CD4-positive, alpha-beta memory T cell (primary cell): ENCODE measurements around the gene PTGR2. TPM values are rescaled to one million over a fixed set of nuclear protein-coding genes. Genes with fewer than 3 reads are reported as not detected.

ENCODE experiments used
- CTCF ChIA-PET: fragments of 350-600 bp; sonication (Branson Sonifier 250); formaldehyde crosslinking; loops from one replicate; lab custom pipeline; 2021; ENCODE audit warnings: inconsistent platforms; ENCODE audit not compliant: partially characterized antibody; lab: Charles Lee
- POLR2A ChIA-PET: fragments of 350-600 bp; sonication (Branson Sonifier 250); formaldehyde crosslinking; loops from one replicate; lab custom pipeline; 2021; ENCODE audit not compliant: partially characterized antibody; lab: Charles Lee
- DNase-seq, 5 donors: peaks; one replicate each; pipeline versions ENCODE4 v3.0.0 to v3.0.0-alpha.2; 2020 to 2022; ENCODE audit warnings: mixed read lengths in 1 of 5
- H3K27ac ChIP-seq: one replicate; pipeline ENCODE4 v1.7.0; 2013; ENCODE audit warnings: low read depth, low read length
- H3K27me3 ChIP-seq: 2 replicates; pipeline ENCODE4 v1.7.0; 2013; ENCODE audit warnings: mild to moderate bottlenecking, low read length, moderate library complexity; ENCODE audit not compliant: insufficient read depth
- H3K36me3 ChIP-seq: 2 replicates; pipeline ENCODE4 v1.7.0; 2013; ENCODE audit warnings: mild to moderate bottlenecking, low read length, moderate library complexity; ENCODE audit not compliant: insufficient read depth
- H3K4me1 ChIP-seq: 2 replicates; pipeline ENCODE4 v1.7.0; 2013; ENCODE audit warnings: mild to moderate bottlenecking, low read length, moderate library complexity; ENCODE audit not compliant: insufficient read depth
- H3K4me3 ChIP-seq, 2 donors: one replicate each; pipeline ENCODE4 v1.7.0; 2013; ENCODE audit warnings: low read length in 2 of 2, mild to moderate bottlenecking in 1 of 2
- H3K9me3 ChIP-seq, 2 donors: one replicate each; pipeline ENCODE4 v1.7.0; 2013; ENCODE audit warnings: low read length in 2 of 2, control low read depth in 1 of 2; ENCODE audit not compliant: control insufficient read depth in 1 of 2
- H3K27ac Mint-ChIP-seq, 7 donors: one replicate each; pipeline ENCODE4 v1.8.0; 2020 to 2021; ENCODE audit warnings: mixed read lengths in 7 of 7, mild to moderate bottlenecking in 6 of 7, inconsistent platforms in 3 of 7, moderate library complexity in 3 of 7
- H3K27me3 Mint-ChIP-seq, 2 donors: one replicate each; pipeline ENCODE4 v1.8.0; 2020 to 2021; ENCODE audit warnings: mixed read lengths in 2 of 2
- H3K36me3 Mint-ChIP-seq, 2 donors: one replicate each; pipeline ENCODE4 v1.8.0; 2020 to 2021; ENCODE audit warnings: mixed read lengths in 2 of 2, inconsistent platforms in 1 of 2, mild to moderate bottlenecking in 1 of 2
- H3K4me1 Mint-ChIP-seq, 4 donors: one replicate each; pipeline ENCODE4 v1.8.0; 2020 to 2021; ENCODE audit warnings: mixed read lengths in 4 of 4, mild to moderate bottlenecking in 1 of 4
- H3K4me3 Mint-ChIP-seq, 8 donors: one replicate each; pipeline ENCODE4 v1.8.0; 2020 to 2021; ENCODE audit warnings: mixed read lengths in 8 of 8, mild to moderate bottlenecking in 7 of 8, moderate library complexity in 6 of 8, inconsistent platforms in 3 of 8
- H3K9me3 Mint-ChIP-seq, 8 donors: one replicate each; pipeline ENCODE4 v1.8.0; 2020 to 2021; ENCODE audit warnings: mixed read lengths in 8 of 8, mild to moderate bottlenecking in 5 of 8, inconsistent platforms in 3 of 8, moderate library complexity in 1 of 8
- intact Hi-C: fragments of 100-400 bp; cut with micrococcal nuclease; formaldehyde crosslinking; loops from one replicate; pipeline ENCODE4 v1.15.1; 2023
- polyA plus RNA-seq, 2 donors: library from polyadenylated mRNA; unstranded; fragments of 300-500 nt; fragmentation: Illumina TruSeq; gene quantifications; one replicate each; pipeline ENCODE4 v1.2.3, GENCODE V29; 2021
- total RNA-seq, 2 experiments: library from RNA; stranded (reverse); gene quantifications; one replicate each; pipeline ENCODE4 v1.2.3, GENCODE V29; 2021

Gene PTGR2
- total and polyA plus RNA-seq, 4 experiments from 2014 or later, result 2.3 to 5.0 (median 3.7) TPM

DNA sequence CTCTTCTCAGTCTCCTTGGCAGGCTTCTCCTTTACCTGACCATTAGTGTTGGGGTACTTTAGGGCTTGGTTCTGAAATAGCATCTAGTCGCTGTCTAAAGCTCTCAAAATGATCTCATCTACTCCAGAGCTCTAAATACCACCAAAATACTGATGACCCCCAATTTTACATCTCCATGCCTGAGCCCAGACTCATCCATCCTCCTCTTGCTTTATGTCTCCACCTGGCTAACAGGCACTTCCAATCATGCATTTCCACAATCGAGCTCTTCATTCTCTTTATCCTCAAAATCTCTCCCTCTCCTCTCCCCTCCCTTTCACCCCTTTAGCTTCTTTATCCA is 40.5 kb upstream of the PTGR2 start:
- intact Hi-C loops, result no loop called here
- H3K4me3 Mint-ChIP-seq, result no peak overlapping the region
- DNase-seq, result no peak
- H3K9me3 Mint-ChIP-seq, result no peaks in the 10 kb centered on the region
- H3K27me3 Mint-ChIP-seq, result peaks cover 0 to 7% of the 10 kb centered on the region in 2 donors
- peaks cover 0 to 2% (median under 1%) of the 10 kb centered on the region in 4 donors for H3K4me1 Mint-ChIP-seq
- ChIA-PET POLR2A (no interaction called here), CTCF (interaction anchor here (0.9 to 1.1 kb wide), 2 partner anchors 14 to 15 kb away, joined by 3 read pairs; no protein-coding TSS in a partner anchor)
- no peaks in the 10 kb centered on the region for H3K36me3 Mint-ChIP-seq
- Histone ChIP-seq H3K9me3 (no peaks in the 10 kb centered on the region), H3K27ac (no peak overlapping the region), H3K27me3 (no peaks in the 10 kb centered on the region), H3K4me1 (no peaks in the 10 kb centered on the region), H3K4me3 (no peak overlapping the region), H3K36me3 (no peaks in the 10 kb centered on the region)
- H3K27ac Mint-ChIP-seq, result peak overlapping the region in 1 of 7 donors; percentile 52

DNA sequence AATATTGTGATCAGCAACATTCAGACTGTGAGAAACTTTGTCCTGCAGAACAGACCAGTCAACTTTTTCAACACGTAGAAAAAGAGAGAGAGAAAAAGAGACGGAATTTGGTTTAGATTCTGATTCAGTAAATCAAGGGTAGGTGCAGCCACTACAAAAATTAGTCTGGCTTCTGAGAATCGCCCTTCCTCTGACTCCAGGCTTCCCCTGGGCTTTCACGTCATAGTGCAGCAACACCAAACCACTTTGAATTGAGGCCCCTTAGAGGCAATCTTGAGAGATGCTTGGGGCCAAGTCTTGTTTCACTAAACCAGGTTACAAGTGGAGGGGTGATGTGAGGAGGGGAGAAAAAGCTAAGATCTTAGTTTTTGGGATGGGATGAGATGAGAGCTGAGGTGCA is 37.5 kb upstream of the PTGR2 start:
- ChIA-PET POLR2A (no interaction called here), CTCF (no interaction called here)
- Histone ChIP-seq H3K4me3 (no peak overlapping the region), H3K27me3 (no peaks in the 10 kb centered on the region), H3K4me1 (no peaks in the 10 kb centered on the region), H3K9me3 (no peaks in the 10 kb centered on the region), H3K27ac (no peak overlapping the region), H3K36me3 (no peaks in the 10 kb centered on the region)
- DNase-seq, result no peak
- Mint-ChIP-seq H3K4me1 (peaks cover 0 to 2% (median under 1%) of the 10 kb centered on the region in 4 donors), H3K9me3 (no peaks in the 10 kb centered on the region), H3K27ac (peak overlapping the region in 1 of 7 donors; percentile 0), H3K27me3 (peaks cover 0 to 7% of the 10 kb centered on the region in 2 donors), H3K36me3 (no peaks in the 10 kb centered on the region), H3K4me3 (no peak overlapping the region)
- intact Hi-C loops, result no loop called here

DNA sequence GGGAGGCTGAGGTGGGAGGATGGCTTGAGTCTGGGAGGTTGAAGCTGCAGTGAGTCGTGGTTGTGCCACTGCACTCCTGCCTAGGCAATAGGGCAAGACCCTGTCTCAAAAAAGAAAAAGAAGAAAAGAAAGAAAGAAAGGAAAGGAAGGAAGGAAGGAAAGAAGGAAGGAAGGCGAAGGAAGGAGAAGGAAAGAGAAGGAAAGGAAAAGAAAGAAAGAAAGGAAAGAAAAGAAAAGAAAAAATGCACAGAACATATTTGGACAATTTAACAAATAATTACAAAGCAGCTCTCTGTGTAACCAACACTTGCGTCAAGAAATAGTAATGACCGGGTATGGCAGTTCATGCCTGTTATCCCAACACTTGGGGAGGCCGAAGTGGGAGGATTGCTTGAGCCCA is 35.8 kb upstream of the PTGR2 start:
- POLR2A ChIA-PET, result no interaction called here
- H3K27ac Mint-ChIP-seq, result no peak overlapping the region

DNA sequence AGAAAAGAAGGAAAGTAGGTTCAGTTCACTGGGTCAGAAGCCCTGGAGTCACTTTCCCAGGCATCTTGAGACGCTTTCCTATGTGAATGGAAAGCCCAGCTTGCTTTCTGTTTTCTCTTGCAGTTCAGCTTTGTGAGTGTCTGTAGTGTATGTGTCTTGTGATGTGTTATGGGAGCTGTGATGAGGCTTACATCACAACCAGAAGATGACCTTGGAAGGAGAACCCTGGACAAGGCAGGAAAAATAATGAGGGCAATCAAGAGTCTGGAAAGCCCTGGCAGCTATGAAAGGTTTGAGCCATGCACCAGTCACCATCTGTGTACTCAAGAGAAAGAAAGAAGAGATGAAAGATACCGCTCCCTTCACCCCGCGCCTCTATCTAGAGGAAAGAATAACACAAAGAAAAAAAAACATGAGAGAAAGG is 35.2 kb upstream of the PTGR2 start:
- intact Hi-C loops, result no loop called here
- Mint-ChIP-seq H3K4me1 (no peaks in the 10 kb centered on the region), H3K27me3 (peaks cover 0 to 3% of the 10 kb centered on the region in 2 donors), H3K4me3 (no peak overlapping the region), H3K36me3 (no peaks in the 10 kb centered on the region), H3K9me3 (no peaks in the 10 kb centered on the region), H3K27ac (no peak overlapping the region)
- POLR2A ChIA-PET, result no interaction called here
- no peaks in the 10 kb centered on the region for H3K9me3 ChIP-seq
- H3K4me1 ChIP-seq, result no peaks in the 10 kb centered on the region
- H3K27me3 ChIP-seq, result no peaks in the 10 kb centered on the region
- H3K4me3 ChIP-seq, result no peak overlapping the region
- H3K27ac ChIP-seq, result no peak overlapping the region
- no peak for DNase-seq
- CTCF ChIA-PET, result interaction anchor here (2.1 kb wide), 1 partner anchor 88 kb away, joined by 12 read pairs; no protein-coding TSS in a partner anchor
- H3K36me3 ChIP-seq, result no peaks in the 10 kb centered on the region

More for the DNA sequence above, 35.8 kb upstream of the PTGR2 start:
- Mint-ChIP-seq H3K27me3 (peaks cover 0 to 6% of the 10 kb centered on the region in 2 donors), H3K9me3 (no peaks in the 10 kb centered on the region), H3K36me3 (no peaks in the 10 kb centered on the region), H3K4me3 (no peak overlapping the region), H3K4me1 (peaks cover 0 to 1% (median under 1%) of the 10 kb centered on the region in 4 donors)
- intact Hi-C loops, result no loop called here
- H3K36me3 ChIP-seq, result no peaks in the 10 kb centered on the region
- H3K4me3 ChIP-seq, result no peak overlapping the region
- no peak for DNase-seq
- CTCF ChIA-PET, result interaction anchor here (0.8 to 2.1 kb wide), 2 partner anchors 11 to 87 kb away, joined by 5 to 12 read pairs; no protein-coding TSS in a partner anchor
- no peaks in the 10 kb centered on the region for H3K27me3 ChIP-seq
- H3K9me3 ChIP-seq, result no peaks in the 10 kb centered on the region
- no peak overlapping the region for H3K27ac ChIP-seq
- H3K4me1 ChIP-seq, result no peaks in the 10 kb centered on the region

DNA sequence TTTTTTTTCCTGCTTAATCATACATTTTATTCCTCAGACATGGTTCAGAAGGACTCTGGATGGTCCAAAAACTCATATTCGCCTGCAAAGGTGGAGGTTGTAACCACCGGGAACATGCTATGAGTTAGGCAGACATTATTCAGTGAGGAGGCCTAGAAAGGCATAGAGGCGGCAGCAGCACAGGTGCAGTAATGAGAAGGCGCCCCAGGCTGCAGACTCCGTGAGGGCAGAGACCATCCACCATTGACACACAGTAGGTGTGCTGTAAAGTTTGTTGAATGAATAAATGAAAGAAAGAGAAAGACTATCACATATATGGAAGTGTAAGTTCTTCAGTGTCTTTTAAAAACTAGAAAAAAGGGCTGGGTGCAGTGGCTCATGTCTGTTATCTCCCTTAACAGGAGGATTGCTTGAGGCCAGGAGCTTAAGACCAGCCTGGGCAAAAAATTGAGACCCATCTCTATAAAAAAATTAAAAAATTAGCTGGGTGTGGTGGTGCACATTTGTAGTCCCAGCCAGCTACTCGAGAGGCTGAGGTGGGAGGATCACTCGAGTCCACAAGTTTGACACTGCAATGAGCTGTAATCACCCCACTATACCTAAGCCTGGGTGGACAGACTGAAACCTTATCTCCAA is 34.5 kb upstream of the PTGR2 start:
- POLR2A ChIA-PET, result no interaction called here
- Mint-ChIP-seq H3K27me3 (peaks cover 0 to 2% of the 10 kb centered on the region in 2 donors), H3K27ac (peak overlapping the region in 1 of 7 donors; percentile 52), H3K9me3 (no peaks in the 10 kb centered on the region), H3K4me3 (no peak overlapping the region), H3K4me1 (no peaks in the 10 kb centered on the region), H3K36me3 (no peaks in the 10 kb centered on the region)
- Histone ChIP-seq H3K27me3 (no peaks in the 10 kb centered on the region), H3K4me1 (no peaks in the 10 kb centered on the region), H3K9me3 (no peaks in the 10 kb centered on the region), H3K27ac (no peak overlapping the region), H3K36me3 (no peaks in the 10 kb centered on the region), H3K4me3 (no peak overlapping the region)
- intact Hi-C loops, result no loop called here
- no peak for DNase-seq
- CTCF ChIA-PET, result interaction anchor here (2.1 kb wide), 1 partner anchor 88 kb away, joined by 12 read pairs; no protein-coding TSS in a partner anchor

DNA sequence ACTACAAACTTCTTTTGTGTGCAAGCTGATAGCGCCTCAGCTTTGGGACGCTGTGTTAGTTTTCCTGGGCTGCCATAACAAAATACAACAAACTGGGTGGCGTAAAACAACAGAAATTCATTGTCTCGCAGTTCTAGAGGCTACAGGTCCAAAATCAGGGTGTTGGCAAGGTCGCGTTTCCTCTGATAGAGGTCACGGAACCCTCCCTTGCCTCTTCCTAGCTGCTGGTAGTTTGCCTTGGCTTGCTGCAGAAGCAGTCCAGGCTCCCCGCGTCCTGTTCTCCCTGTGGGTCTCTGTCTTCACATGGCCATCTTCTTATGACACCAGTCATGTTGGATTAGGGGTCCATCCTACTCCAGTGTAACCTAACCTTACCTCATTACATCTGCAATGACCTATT is 32.8 kb upstream of the PTGR2 start:
- no peak overlapping the region for H3K4me3 Mint-ChIP-seq
- Histone ChIP-seq H3K9me3 (no peaks in the 10 kb centered on the region), H3K27me3 (no peaks in the 10 kb centered on the region), H3K4me3 (no peak overlapping the region), H3K27ac (no peak overlapping the region), H3K36me3 (no peaks in the 10 kb centered on the region), H3K4me1 (no peaks in the 10 kb centered on the region)
- ChIA-PET CTCF (interaction anchor here (0.7 to 0.8 kb wide), 2 partner anchors 14 to 31 kb away, joined by 3 read pairs; no protein-coding TSS in a partner anchor), POLR2A (interaction anchor here (1.1 kb wide), 1 partner anchor 60 kb away, joined by 3 read pairs; no protein-coding TSS in a partner anchor)
- H3K27me3 Mint-ChIP-seq, result peaks cover 0 to 2% of the 10 kb centered on the region in 2 donors
- H3K27ac Mint-ChIP-seq, result no peak overlapping the region
- intact Hi-C loops, result no loop called here
- no peak for DNase-seq
- H3K9me3 Mint-ChIP-seq, result no peaks in the 10 kb centered on the region
- no peaks in the 10 kb centered on the region for H3K4me1 Mint-ChIP-seq
- H3K36me3 Mint-ChIP-seq, result no peaks in the 10 kb centered on the region

DNA sequence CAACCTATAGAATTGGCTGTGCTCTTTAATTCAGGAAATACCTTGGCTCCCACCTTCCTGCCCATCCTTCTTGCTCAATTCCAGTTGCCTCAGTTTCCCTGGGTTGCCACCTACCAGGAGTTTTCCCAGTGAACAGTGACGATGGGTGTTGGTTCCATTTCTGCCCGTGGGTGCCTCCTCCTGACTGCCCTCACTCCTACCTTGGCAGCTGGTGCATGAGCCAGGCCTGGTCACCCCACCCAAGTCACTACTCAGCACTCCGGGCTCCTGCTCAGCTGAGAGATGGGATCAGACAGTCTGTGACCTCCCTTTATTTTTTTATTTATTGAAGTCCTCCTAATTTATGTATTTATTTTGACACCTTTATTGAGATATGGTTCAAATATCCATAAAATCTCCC is 31.0 kb upstream of the PTGR2 start:
- Histone ChIP-seq H3K9me3 (no peaks in the 10 kb centered on the region), H3K27ac (no peak overlapping the region), H3K36me3 (no peaks in the 10 kb centered on the region), H3K4me1 (no peaks in the 10 kb centered on the region), H3K27me3 (no peaks in the 10 kb centered on the region), H3K4me3 (no peak overlapping the region)
- DNase-seq, result no peak
- CTCF ChIA-PET, result interaction anchor here (14.1 kb wide), 1 partner anchor 91 kb away, joined by 272 read pairs; no protein-coding TSS in a partner anchor
- Mint-ChIP-seq H3K27ac (peak overlapping the region in 1 of 7 donors; percentile 29), H3K27me3 (no peaks in the 10 kb centered on the region), H3K4me3 (no peak overlapping the region), H3K9me3 (no peaks in the 10 kb centered on the region), H3K4me1 (peaks cover 0 to 2% (median under 1%) of the 10 kb centered on the region in 4 donors), H3K36me3 (no peaks in the 10 kb centered on the region)
- POLR2A ChIA-PET, result interaction anchor here (0.7 kb wide), 1 partner anchor 198 kb away, joined by 3 read pairs; no protein-coding TSS in a partner anchor
- intact Hi-C loops, result no loop called here
